HG03521 (cell line): ENCODE results near the gene SIK2.
"Not testable (repeated sequence)": the region's sequence is repeated elsewhere in the genome, so short reads cannot be mapped to it uniquely, and the experiment has no call there.

Experiments
- ATAC-seq: cut with Tn5 transposase; IDR thresholded peaks from one replicate; pipeline ENCODE4 v1.9.1; 2021; ENCODE audit warnings: mild to moderate bottlenecking, moderate library complexity; ENCODE audit not compliant: unreplicated experiment

SIK2 gene

DNA sequence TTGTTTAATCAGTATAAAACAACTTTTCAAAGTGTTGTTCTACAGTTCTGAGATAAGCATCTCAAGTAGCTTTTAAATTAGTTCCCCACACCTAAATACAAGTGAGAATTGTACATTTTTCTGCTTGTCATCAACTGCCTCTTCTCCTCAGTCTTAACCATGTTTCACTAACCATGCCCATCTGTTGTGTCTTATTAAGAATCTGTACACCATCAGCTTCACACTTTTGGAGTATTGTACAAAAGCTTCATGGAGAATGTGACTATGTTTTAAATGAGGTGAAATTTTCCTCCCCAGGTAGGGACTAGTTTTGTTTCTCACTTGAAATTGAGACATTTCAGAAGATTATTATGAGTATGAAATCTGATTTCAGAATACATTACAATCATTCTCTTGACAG, 52.4 kb downstream of the SIK2 start:
- no peak for ATAC-seq

DNA sequence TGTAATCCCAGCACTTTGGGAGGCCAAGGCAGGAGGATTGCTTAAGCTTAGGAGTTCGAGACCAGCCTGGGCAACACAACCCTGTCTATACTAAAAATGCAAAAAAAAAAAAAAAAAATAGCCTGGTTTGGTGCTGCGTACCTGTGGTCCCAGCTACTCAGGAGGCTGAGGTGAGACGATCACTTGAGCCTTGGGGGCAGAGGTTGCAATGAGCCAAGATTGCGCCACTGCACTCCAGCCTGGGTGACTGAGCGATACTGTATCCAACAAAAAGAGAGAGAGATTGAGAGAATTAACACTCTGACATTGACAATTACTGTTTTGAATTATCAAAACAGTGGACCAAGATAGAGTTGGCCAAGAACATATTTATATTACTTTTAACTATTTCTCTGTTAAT, 53.7 kb downstream of the SIK2 start:
- ATAC-seq = no peak

DNA sequence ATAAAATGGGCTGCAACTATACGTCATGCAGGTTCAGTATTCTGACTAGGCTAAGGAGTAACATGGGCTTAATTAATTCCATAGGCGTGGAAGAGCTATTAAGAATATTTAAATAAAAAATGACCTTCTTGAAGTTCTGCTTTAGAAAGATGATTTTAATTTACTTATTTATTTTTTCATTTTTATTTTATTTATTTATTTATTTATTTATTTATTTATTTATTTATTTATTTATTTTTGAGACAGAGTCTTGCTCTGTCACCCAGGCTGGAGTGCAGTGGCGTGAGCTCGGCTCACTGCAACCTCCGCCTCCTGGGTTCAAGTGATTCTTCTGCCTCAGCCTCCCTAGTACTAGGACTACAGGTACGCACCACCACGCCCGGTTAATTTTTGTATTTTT, 55.7 kb downstream of the SIK2 start:
- not testable (repeated sequence) for ATAC-seq

DNA sequence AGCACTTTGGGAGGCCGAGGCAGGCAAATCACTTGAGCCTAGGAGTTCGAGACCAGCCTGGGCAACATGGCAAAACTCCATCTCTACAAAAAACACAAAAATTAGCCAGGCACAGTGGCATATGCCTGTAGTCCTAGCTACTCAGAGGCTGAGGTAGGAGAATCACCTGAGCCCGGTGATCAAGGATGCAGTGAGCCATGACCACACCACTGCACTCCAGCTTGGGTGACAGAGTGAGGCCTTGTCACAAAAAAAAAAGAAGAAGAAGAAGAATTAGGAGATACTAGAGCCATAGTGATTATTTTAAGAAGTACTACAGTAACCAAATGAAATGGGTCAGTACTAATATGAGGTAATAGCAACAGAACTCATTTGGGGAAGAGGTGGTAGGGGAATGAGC, 56.2 kb downstream of the SIK2 start:
- ATAC-seq = not testable (repeated sequence)

DNA sequence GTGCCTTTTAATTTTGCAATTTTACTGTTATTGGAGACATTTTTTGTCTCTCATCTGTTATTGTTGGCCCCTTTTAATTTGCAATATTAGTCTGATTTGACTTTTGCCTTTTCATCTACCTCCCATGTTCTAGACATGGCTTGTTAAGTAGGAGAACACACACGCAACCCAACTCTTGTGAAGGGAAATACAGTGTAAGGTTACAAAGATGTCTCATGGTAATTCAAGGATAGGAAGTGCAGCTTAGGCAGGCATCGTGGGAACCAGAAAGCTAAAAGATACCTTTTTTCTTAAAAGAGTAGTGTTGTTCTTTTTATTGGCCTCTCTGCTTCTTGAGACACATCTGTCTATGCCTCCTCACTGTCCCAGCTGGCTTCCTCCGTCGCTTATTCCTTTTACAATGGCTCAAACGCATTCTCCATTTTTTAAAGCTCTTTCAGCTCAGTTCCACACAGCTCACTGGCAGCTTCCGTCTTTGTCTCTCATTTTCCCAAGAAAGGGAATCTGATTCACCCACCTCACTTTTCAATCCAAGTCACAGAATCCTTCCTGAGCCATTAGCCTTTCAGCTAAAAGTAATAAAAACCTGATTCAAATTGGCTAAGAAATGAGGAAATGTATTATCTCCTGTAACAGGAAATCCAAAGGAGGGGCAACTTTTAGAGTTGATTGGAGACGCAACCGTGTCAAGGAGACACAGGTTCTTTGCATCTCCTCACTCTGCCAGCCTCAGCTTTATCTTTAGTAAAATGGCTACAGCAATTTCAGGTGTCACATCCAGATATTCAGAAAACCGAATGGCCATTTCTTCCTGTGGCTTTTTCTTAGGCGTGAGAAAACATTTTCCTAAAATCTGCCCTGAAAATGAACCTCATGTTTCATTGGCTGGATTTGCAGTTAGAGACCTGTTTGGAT, 57.2 kb downstream of the SIK2 start:
- ATAC-seq = no peak

DNA sequence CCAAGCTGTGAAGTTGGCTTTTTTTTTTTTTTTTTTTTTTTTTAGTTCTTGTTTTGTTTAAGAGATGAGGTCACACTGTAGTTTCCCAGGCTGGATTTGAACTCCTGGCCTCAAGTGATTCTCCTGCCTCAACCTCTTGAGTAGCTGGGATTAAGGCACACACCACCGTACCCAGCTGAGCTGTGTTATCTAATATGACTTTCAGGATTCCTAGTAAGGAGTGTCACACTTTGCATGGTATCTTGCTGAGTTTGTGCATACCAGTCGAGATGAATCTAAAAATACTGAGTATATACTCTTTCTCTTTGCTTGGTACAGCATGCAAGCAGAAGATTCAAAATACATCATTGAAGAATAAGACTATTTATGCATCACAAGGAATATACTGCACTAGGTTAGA, 58.6 kb downstream of the SIK2 start:
- ATAC-seq = no peak

DNA sequence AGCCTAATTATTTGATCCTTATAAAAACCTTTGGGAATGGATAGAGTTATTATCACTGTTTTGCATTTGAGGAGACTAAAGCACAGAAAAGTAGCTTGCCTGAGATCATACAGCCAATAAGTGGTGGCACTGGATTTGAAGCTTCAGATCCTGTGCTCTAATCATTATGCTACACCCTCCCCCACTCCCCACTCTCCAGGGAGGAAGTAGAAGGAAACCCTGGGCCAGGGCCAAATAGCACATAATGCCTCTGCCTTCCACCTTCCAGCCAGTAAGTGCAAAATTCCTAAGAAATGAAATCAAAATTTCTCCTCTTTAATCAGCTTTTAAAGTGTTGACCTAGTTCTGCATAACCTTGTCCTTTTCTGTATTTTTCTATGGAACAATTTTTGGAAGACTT, 61.6 kb downstream of the SIK2 start:
- ATAC-seq = no peak

DNA sequence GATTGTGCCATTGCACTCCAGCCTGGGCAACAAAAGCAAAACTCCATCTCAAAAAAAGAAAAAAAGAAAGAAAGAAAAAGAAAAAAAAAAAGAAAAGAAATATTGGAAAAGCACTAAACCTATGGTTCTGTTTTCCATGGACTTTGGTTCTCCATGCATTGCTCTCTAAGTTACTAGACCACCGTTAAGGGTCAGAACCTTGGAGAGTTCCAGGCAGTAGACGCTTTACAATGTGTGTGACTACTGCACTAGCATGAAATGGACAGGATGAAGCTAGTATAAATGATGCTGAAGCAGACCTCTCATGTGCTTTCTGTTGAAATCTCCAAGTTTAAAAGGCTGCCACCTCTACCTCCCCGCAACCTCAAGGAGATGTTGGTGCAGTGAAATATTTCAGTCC, 63.5 kb downstream of the SIK2 start:
- no peak for ATAC-seq

DNA sequence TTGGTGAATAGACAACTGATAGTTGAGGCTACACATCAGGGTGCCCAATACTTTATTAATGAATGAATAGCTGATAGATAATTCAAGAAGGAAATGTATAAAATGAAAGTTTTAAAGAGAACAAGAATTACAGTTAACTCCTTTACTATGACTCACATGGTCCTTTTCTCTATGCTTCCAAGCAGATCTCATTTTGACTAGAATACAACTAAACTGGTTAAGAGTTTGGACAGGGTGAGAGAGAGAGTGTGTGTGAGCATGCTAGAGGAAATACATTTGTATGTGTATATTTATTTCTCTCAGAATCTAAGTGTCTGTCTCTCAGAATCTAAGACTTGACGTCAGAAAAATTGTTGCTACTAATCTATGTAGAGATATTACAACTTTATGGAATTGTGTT, 66.7 kb downstream of the SIK2 start:
- no peak for ATAC-seq

DNA sequence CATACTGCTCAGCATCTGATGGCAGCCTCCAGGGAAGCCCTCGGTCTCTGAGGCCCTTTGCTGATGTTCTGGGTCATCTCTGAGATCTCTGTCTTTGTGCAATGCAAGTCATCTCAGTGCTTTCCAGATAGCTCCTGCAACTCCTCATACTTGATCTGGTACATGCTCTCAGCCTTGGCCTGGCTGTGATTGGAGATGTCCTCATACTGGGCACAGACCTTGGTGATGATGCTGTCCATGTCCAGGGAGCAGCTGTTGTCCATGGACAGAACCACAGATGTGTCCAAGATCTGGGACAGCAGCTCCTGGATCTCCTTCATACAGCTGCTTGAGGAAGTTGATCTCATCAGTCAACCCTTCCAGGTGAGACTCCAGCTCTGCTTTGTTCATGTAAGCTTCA, 69.1 kb downstream of the SIK2 start:
- ATAC-seq = no peak

DNA sequence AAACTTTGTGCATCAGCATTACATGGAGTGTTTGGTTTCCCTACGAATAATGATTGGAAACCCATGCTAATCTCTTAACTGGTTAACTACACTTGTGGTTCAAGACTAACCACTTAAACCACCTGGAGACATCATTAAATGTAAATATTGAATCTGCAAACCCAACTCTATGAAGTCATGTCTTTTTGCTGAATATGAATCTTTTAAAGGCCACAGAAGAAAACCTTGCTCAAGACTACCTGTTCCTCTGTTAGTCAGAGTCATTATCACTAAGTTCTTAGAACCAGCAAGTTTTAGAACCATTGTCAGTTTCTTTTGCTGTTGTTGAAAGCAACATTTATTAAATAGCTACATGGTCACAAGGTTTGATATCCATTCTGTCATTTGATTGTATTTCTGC, 70.7 kb downstream of the SIK2 start:
- no peak for ATAC-seq

DNA sequence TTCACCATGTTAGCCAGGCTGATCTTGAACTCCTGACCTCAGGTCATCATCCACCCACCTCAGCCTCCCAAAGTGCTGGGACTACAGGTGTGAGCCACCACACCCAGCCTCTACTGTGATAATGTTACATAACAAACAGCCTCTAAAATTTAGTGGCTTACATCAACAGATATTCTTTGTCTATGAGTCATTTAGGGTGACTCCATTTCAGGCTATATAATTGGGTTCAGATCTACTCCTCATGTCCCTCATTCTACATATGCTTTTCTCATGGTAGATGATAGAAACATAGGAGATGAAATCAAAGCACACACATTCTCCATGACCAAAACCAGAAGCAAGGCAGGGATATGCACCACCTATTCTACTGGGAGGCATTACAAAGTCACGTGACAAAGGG, 72.7 kb downstream of the SIK2 start:
- no peak for ATAC-seq

DNA sequence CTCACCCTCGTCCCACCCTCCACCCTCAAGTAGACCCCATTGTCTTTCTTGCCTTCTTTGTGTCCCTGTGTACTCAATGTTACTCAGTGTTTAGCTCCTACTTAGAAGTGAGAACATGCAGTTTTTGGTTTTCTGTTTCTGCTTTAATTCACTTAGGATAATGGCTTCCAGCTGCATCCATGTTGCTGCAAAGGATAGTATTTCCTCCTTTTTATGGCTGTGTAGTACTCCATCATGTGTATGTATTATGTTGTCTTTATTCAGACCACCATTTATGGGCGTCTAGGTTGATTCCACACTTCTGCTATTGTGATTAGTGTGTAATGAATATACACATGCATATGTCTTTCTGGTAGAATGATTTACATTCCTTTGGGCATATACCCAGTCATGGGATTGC, 73.6 kb downstream of the SIK2 start:
- no peak for ATAC-seq

DNA sequence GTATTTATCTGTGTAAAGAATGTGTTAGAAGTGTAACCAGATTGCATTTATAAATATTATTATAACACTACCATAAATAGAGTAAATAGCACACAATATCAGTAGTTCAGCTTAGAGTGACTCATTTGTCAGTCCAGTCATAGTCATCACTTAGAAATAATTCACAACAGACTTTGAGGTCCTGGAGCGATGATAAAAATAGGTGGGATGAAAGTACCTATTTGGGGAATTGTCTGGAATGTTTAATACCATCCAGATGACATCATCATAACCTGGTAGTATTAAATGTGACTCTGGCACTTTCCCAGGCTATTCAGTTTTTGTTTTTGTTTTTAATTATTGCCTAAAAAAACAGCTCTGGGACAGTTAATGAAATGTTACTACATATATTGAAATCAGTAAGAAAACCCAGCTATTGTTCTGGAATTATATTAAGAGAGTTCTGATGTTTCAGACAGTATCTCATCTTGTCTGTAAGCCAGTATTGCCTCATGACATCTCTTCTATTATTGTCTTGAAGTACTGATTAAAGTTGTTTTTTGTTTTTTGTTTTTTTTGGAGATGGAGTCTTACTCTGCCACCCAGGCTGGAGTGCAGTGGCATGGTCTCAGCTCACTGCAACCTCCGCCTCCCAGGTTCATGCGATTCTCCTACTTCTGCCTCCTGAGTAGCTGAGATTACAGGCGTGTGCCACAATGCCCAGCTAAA, 74.8 kb downstream of the SIK2 start:
- ATAC-seq = no peak

DNA sequence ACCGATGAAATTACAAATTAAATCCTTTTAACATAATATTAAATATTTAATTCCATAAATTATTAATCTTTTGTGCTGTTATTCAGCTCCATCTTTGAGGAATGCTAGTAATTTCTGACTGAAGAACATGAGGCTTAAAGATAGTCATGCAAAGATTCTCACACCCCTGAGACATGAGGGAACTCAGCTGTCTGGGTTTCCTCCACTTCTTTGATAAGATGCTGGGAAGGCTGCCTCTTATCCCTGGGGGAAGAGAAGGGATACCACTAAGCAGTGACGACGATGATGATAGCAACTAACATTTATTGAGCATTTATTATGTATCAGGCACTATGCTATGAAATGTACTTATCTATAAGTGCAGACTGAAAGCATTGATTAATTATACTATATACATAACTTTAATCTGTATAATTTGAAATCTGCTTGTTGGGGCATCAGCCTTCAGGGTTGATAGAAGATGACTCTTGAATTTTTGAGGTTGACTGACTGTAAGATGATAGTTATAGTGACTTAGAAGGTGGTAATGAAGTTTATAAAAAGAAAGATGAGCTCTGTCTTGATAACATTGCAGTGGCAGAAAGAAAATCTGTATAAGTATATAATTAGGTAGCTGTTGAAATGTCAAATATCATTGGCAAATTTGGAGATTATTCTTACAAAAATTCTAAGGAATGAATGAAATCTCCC, 78.4 kb downstream of the SIK2 start:
- no peak for ATAC-seq

DNA sequence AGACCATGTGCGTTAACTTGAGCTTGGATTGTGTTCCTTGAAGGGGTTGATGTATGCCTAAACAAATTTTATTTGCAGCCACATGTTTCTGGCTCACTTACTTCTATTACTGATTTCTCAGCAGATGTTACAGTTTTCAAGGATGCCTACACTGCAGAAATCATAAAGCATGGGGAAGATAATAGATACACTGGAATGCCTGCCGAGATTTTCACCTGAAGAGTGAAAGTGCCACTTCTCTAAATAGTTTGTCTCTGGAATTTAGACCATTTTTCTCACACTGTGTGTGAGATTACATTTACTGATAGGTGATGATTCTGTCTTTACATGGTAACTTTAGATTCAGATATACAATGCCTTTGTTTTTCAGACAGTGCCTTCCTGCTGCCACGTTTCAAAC, 81.6 kb downstream of the SIK2 start:
- no peak for ATAC-seq

DNA sequence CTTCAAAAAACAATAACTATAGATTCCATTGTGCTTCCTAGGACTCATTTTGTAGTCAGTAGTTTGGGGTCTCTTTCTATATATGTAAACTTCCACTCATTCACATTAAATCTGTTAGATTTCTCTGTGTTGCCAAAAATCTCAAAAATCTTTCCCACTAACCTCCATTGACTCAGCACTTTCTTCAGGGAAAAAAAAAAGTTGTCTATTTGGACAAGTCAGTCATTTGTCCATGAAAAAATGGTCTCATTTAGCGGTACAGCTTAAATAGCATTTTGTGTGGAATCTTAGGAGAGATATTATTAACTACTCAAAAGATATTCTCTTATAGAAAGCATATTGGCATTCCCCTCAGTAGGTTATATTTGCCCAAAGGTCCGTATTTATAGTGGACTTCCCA, 82.0 kb downstream of the SIK2 start:
- no peak for ATAC-seq

DNA sequence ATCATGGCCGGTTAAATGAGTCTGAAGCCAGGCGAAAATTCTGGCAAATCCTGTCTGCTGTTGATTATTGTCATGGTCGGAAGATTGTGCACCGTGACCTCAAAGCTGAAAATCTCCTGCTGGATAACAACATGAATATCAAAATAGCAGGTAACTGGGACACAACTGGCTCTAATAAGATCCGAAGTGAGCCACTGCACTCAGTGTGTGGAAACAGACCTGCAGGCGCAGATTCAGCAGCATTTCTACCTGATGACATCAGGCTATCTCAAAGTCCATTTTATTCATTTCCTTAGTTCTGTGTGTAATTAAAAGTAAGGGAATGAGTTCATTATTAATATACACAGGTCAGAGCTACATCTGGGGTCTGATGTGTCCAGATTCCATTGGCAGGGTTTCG, 85.8 kb downstream of the SIK2 start:
- no peak for ATAC-seq

DNA sequence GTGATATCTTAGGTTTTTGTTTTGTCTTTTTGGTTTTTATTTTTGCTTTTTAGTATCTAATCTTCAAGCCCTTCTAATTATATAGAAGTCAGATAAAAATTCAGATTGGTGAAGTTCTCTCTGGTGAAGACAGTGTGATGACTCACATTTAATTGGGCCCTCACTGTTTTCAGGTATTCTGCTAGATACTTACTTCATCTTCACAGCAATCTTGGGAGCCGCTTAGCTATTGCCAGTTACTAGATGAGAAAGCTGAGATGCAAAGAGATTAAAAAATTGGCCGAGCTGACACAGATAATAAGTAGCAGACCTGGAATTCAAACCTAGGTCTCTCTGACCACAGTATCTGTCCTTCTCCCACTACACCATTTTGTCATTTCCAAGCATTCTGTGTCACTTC, 88.9 kb downstream of the SIK2 start:
- ATAC-seq = no peak

DNA sequence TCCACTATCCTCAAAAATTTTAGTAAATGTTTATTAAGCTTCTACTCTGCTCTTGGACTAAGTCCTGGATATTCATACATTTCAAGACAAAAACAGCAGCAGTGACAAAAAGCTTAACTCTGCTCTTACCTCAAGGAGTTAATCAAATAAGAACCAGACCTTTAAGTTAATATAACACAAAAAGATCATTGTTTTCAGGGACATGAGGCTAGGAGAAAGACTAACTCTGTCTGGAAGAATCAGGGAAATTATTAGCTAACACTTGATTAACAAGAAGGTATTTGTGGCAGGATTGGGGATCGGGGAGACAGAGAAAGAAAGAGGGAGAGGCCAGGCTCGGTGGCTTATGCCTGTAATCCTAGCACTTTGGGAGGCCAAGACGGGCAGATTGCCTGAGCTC, 89.5 kb downstream of the SIK2 start:
- no peak for ATAC-seq

DNA sequence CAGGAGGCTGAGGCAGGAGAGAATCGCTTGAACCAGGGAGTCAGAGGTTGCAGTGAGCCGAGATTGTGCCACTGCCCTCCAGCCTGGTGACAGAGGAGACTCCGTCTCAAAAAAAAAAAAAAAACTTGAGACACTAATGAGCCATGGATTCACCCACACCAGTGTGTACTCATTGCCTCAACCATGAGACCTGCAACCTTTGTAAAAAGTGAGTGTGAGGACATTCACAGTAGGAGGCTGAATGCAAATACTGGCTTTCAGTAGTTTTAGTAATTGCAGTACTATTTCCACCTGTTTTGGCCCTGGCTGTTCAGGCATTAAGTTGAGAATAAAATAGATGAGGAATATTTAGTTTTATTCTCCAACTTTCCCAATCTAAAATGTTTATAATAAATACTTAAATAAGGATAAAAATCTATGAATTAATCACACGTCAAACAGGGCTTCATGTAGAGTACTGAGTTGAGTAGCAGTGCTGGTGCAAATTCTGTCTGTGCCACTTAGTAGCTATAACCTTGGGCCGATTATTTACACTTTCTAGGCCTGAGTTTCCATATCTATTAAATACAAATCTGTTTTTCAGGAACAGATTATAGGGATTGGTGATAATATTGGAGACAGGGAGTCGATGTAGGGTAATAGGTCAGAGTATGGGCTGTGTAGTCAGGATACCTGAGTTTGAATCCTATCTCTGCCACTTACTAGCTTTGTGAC, 91.1 kb downstream of the SIK2 start:
- ATAC-seq = no peak
